Liver (tissue), 9 donors: ENCODE data around the gene CCNO. TPM values are rescaled to one million over a fixed set of nuclear protein-coding genes. Genes with fewer than 3 reads are reported as not detected.
A peak's percentile ranks its signal among the peaks of the same experiment; 100 is the strongest.

Experiments
- DNase-seq: peaks from one replicate; pipeline ENCODE4 v3.0.0-alpha.2; 2017; ENCODE audit warnings: low spot score
- H3K27ac ChIP-seq, 2 donors: one replicate each; pipeline ENCODE4 v1.7.0; 2013; ENCODE audit warnings: inconsistent platforms in 2 of 2, low read length in 2 of 2, control low read depth in 1 of 2, low read depth in 1 of 2, mild to moderate bottlenecking in 1 of 2
- H3K27me3 ChIP-seq, 4 donors: one replicate each; pipeline versions ENCODE4 v1.6.1 to v1.7.0; 2013; ENCODE audit warnings: low read length in 3 of 4, inconsistent platforms in 1 of 4, mild to moderate bottlenecking in 1 of 4, moderate library complexity in 1 of 4; ENCODE audit not compliant: control insufficient read depth in 4 of 4, insufficient read depth in 4 of 4
- H3K36me3 ChIP-seq, 4 donors: one replicate each; pipeline versions ENCODE4 v1.6.1 to v1.7.0; 2013; ENCODE audit warnings: low read length in 3 of 4, mild to moderate bottlenecking in 3 of 4, low read depth in 1 of 4, moderate library complexity in 1 of 4; ENCODE audit not compliant: control insufficient read depth in 4 of 4, insufficient read depth in 3 of 4
- H3K4me1 ChIP-seq, 4 donors: one replicate each; pipeline versions ENCODE4 v1.6.1 to v1.7.0; 2013; ENCODE audit warnings: low read length in 3 of 4, mild to moderate bottlenecking in 3 of 4, moderate library complexity in 1 of 4; ENCODE audit not compliant: control insufficient read depth in 4 of 4, insufficient read depth in 4 of 4
- H3K4me3 ChIP-seq, 3 donors: one replicate each; pipeline versions ENCODE4 v1.6.1 to v1.7.0; 2013; ENCODE audit warnings: low read length in 3 of 3, control low read depth in 1 of 3, low read depth in 1 of 3, mild to moderate bottlenecking in 1 of 3
- H3K9ac ChIP-seq, 2 donors: one replicate each; pipeline ENCODE4 v1.7.0; 2013; ENCODE audit warnings: low read length in 2 of 2, mild to moderate bottlenecking in 2 of 2, moderate library complexity in 2 of 2, control low read depth in 1 of 2, low read depth in 1 of 2
- H3K9me3 ChIP-seq, 4 donors: one replicate each; pipeline versions ENCODE4 v1.6.1 to v1.7.0; 2013; ENCODE audit warnings: low read length in 3 of 4; ENCODE audit not compliant: control insufficient read depth in 4 of 4
- EGR1 ChIP-seq, 2 donors: IDR thresholded peaks; 2 replicates each; pipeline ENCODE4 v1.6.1; 2016 to 2018; ENCODE audit warnings: antibody characterized with exemption in 2 of 2, low read depth in 2 of 2
- FOXA1 ChIP-seq: IDR thresholded peaks from 2 replicates; pipeline ENCODE4 v1.6.1; 2016; ENCODE audit warnings: antibody characterized with exemption
- FOXA2 ChIP-seq: IDR thresholded peaks from 2 replicates; pipeline ENCODE4 v1.6.1; 2016; ENCODE audit warnings: antibody characterized with exemption
- GABPA ChIP-seq, 2 donors: IDR thresholded peaks in 1 of 2; conservative IDR thresholded peaks in 1 of 2; 2 replicates each; pipeline ENCODE4 v1.6.1; 2016; ENCODE audit warnings: antibody characterized with exemption in 2 of 2, mild to moderate bottlenecking in 1 of 2, moderate library complexity in 1 of 2
- HNF4A ChIP-seq, 2 donors: conservative IDR thresholded peaks; 2 replicates each; pipeline ENCODE4 v1.6.1; 2016; ENCODE audit warnings: antibody characterized with exemption in 2 of 2, mild to moderate bottlenecking in 2 of 2
- HNF4G ChIP-seq: IDR thresholded peaks from 2 replicates; pipeline ENCODE4 v1.6.1; 2016; ENCODE audit warnings: antibody characterized with exemption
- JUND ChIP-seq, 2 donors: IDR thresholded peaks; 2 replicates each; pipeline ENCODE4 v1.6.1; 2016; ENCODE audit warnings: antibody characterized with exemption in 2 of 2
- MAX ChIP-seq: IDR thresholded peaks from 2 replicates; pipeline ENCODE4 v1.6.1; 2016; ENCODE audit warnings: antibody characterized with exemption
- NR2F2 ChIP-seq: IDR thresholded peaks from 2 replicates; pipeline ENCODE4 v1.6.1; 2016; ENCODE audit warnings: antibody characterized with exemption
- RAD21 ChIP-seq, 2 donors: IDR thresholded peaks; 2 replicates each; pipeline ENCODE4 v1.6.1; 2016; ENCODE audit warnings: antibody characterized with exemption in 2 of 2, mild to moderate bottlenecking in 2 of 2
- REST ChIP-seq: IDR thresholded peaks from 2 replicates; pipeline ENCODE4 v1.6.1; 2016; ENCODE audit warnings: antibody characterized with exemption, mild to moderate bottlenecking
- TAF1 ChIP-seq: conservative IDR thresholded peaks from 2 replicates; pipeline ENCODE4 v1.6.1; 2016; ENCODE audit warnings: antibody characterized with exemption, mild to moderate bottlenecking
- YY1 ChIP-seq: IDR thresholded peaks from 2 replicates; pipeline ENCODE4 v1.6.1; 2016; ENCODE audit warnings: antibody characterized with exemption, mild to moderate bottlenecking
- WGBS: extraction: QIAGEN DNeasy Blood & Tissue Kit; methylation state at CpG from one replicate; pipeline ENCODE4 v1.1.7; 2013; 5-methylcytosine and 5-hydroxymethylcytosine counted together
- polyA plus RNA-seq, 2 donors: library from polyadenylated mRNA; stranded (reverse) in 1 of 2; unstranded in 1 of 2; fragments of 200-250 nt in 1 of 2; fragments of >200 nt in 1 of 2; fragmentation: Nextera tagmentation in 1 of 2; extraction: Ambion mirVana in 1 of 2; gene quantifications; one replicate each; pipeline versions ENCODE4 v1.2.1 to v1.2.3, GENCODE V29; 2013 to 2015
- total RNA-seq, 2 donors: library from RNA; depleted of rRNA; stranded (reverse); fragments of >200 nt; gene quantifications; one replicate each; pipeline ENCODE4 v1.2.3, GENCODE V29; 2014
- TF ChIP-seq, protein P1 (sequence below): IDR thresholded peaks from 2 replicates; pipeline ENCODE4 v1.6.1; 2016; ENCODE audit warnings: antibody characterized with exemption
- TF ChIP-seq, protein P2 (sequence below): fragments of 150-350 bp; IDR thresholded peaks from 2 replicates; pipeline ENCODE4 v1.5.1; 2017; ENCODE audit warnings: improper control_type of control experiment, low read depth, low read length; ENCODE audit not compliant: missing input control
- donor health status: healthy.
- donor health status: healthy.
- donor health status: healthy.
- donor health status: healthy.
- donor health status: healthy.

CCNO gene
- total and polyA plus RNA-seq, 4 donors, result 0.23 TPM; not detected in 3

DNA sequence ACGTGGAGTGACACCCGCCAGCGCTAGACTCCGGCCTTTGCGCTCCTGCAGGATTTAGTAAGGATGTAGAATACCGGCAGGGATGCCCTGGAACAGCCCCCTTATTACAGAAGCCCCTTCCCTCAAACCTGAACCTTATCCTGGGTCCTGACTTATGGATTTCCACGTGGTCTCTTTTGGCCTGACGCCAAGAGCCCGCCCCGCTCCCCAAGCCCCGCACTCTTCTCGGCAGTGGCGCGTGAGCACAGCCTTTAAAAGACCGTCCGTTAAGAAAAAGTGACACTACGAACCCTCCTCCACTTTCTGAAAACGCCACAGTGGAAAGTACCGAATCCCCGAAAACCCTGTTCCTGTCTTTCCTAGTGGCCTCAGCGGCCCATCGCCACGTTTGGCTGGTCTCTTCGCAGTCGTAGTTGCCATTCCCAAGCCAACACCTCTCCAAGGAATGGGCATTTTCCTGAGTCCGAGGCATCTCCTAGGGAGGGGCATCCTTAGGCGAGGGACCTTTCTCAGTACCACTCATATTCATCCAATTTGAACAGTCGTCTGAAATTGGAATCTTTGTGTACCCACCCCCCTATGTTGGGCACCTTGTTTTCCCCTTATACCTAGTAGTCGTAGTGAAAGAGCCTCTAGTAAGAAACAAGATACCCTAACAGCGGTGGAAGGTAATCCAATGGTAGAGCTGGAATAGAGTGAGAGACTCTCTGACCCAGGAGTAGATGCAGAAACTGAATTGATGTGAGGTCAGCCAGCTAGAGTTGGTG lies 5.6 kb downstream of the CCNO start:
- no peak overlapping the region for H3K9ac ChIP-seq

More for the DNA sequence above, 5.6 kb downstream of the CCNO start:
- Histone ChIP-seq H3K27me3 (peaks cover 4 to 38% (median 14%) of the 10 kb centered on the region in 4 donors), H3K9me3 (peaks cover 0 to 2% (median 0%) of the 10 kb centered on the region in 4 donors), H3K36me3 (no peaks in the 10 kb centered on the region), H3K27ac (no peak overlapping the region), H3K4me3 (peak overlapping the region in 2 of 3 donors; percentile 43 to 45), H3K4me1 (peaks cover 9 to 36% (median 22%) of the 10 kb centered on the region in 4 donors)
- TF ChIP-seq FOXA1, result no peak
- TF ChIP-seq YY1, result no peak
- no peak for TF ChIP-seq HNF4G
- TF ChIP-seq MAX, result no peak
- TF ChIP-seq TAF1, result no peak
- TF ChIP-seq EGR1 (IDR thresholded peaks at IDR 0.05; ENCODE audit: low read depth in 2 of 2), result no peak
- TF ChIP-seq, protein P1, sequence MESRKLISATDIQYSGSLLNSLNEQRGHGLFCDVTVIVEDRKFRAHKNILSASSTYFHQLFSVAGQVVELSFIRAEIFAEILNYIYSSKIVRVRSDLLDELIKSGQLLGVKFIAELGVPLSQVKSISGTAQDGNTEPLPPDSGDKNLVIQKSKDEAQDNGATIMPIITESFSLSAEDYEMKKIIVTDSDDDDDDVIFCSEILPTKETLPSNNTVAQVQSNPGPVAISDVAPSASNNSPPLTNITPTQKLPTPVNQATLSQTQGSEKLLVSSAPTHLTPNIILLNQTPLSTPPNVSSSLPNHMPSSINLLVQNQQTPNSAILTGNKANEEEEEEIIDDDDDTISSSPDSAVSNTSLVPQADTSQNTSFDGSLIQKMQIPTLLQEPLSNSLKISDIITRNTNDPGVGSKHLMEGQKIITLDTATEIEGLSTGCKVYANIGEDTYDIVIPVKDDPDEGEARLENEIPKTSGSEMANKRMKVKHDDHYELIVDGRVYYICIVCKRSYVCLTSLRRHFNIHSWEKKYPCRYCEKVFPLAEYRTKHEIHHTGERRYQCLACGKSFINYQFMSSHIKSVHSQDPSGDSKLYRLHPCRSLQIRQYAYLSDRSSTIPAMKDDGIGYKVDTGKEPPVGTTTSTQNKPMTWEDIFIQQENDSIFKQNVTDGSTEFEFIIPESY, result no peak
- no peak for TF ChIP-seq HNF4A (conservative IDR thresholded peaks at IDR 0.05)
- TF ChIP-seq REST, result no peak
- TF ChIP-seq JUND (IDR thresholded peaks at IDR 0.05), result no peak
- TF ChIP-seq, protein P2, sequence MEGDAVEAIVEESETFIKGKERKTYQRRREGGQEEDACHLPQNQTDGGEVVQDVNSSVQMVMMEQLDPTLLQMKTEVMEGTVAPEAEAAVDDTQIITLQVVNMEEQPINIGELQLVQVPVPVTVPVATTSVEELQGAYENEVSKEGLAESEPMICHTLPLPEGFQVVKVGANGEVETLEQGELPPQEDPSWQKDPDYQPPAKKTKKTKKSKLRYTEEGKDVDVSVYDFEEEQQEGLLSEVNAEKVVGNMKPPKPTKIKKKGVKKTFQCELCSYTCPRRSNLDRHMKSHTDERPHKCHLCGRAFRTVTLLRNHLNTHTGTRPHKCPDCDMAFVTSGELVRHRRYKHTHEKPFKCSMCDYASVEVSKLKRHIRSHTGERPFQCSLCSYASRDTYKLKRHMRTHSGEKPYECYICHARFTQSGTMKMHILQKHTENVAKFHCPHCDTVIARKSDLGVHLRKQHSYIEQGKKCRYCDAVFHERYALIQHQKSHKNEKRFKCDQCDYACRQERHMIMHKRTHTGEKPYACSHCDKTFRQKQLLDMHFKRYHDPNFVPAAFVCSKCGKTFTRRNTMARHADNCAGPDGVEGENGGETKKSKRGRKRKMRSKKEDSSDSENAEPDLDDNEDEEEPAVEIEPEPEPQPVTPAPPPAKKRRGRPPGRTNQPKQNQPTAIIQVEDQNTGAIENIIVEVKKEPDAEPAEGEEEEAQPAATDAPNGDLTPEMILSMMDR, result no peak
- no peak for TF ChIP-seq GABPA (IDR thresholded peaks at IDR 0.05 in 1 of 2, conservative IDR thresholded peaks at IDR 0.05 in 1 of 2)
- no peak for TF ChIP-seq NR2F2
- TF ChIP-seq RAD21 (IDR thresholded peaks at IDR 0.05), result no peak
- TF ChIP-seq FOXA2, result no peak
- DNase-seq, result no peak
- 8% methylated on average over 30 of the region's 30 CpGs for WGBS
